HFFc6 (cell line): ENCODE results near the gene SCOC. TPM values are rescaled to one million over a fixed set of nuclear protein-coding genes. Genes with fewer than 3 reads are reported as not detected.

ENCODE experiments used
- DNase-seq: peaks from one replicate; pipeline ENCODE4 v3.0.0-alpha.2; 2018
- H3K27ac Mint-ChIP-seq: 2 replicates; pipeline ENCODE4 v1.8.0; 2020; ENCODE audit warnings: mild to moderate bottlenecking, mixed read lengths
- H3K27me3 Mint-ChIP-seq: 2 replicates; pipeline ENCODE4 v1.8.0; 2021; ENCODE audit warnings: mild to moderate bottlenecking, moderate library complexity, mixed read lengths; ENCODE audit not compliant: insufficient read depth
- H3K36me3 Mint-ChIP-seq: 2 replicates; pipeline ENCODE4 v1.8.0; 2021; ENCODE audit warnings: low read depth, mixed read lengths
- H3K4me1 Mint-ChIP-seq: 2 replicates; pipeline ENCODE4 v1.8.0; 2020; ENCODE audit warnings: low read depth, mixed read lengths
- H3K4me3 Mint-ChIP-seq: 2 replicates; pipeline ENCODE4 v1.8.0; 2020; ENCODE audit warnings: mild to moderate bottlenecking, moderate library complexity, mixed read lengths
- H3K9me3 Mint-ChIP-seq: 2 replicates; pipeline ENCODE4 v1.8.0; 2020; ENCODE audit warnings: mild to moderate bottlenecking, mixed read lengths
- CTCF ChIP-seq: fragments of 200-600 bp; sonication (generic); IDR thresholded peaks from 2 replicates; pipeline ENCODE4 v1.5.0; 2021; ENCODE audit warnings: antibody characterized with exemption, mild to moderate bottlenecking
- total RNA-seq, 6 experiments: library from RNA; stranded (reverse); fragmentation: NEBNext Ultra II Directional; extraction: Animal tissue kit (Norgen Biotek cat#: 25700); gene quantifications; 2 replicates in 1 of 6; 3 replicates in 5 of 6; pipeline ENCODE4 v1.2.3, GENCODE V29; 2021

SCOC gene
- total RNA-seq, 6 experiments from 2014 or later: 57.9 to 73.6 (median 68.3) TPM

DNA sequence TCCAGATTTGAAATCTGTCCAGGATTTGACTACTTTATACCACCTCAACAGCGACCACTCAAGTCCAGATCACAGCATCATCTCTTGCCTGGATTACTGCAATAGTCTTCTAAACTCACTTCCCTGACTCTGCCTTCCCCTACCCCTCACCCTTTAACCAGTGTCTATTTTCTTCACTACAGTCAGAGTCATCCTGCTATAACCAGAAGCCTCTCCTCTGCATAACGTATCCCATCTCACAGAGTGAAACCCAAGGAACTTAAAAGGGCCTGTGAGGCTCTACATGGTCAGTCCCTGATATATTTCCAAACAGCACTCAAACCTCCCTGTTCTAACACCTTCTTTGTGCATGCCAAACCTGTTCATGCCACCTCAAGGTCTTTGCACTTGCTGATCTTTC is 40.7 kb upstream of the SCOC start:
- H3K4me3 Mint-ChIP-seq: no peak overlapping the region
- peaks cover 12% of the 10 kb centered on the region for H3K27me3 Mint-ChIP-seq
- TF ChIP-seq CTCF: no peak
- H3K4me1 Mint-ChIP-seq: no peaks in the 10 kb centered on the region; the same call in 1 of the 2 replicates
- H3K36me3 Mint-ChIP-seq: no peaks in the 10 kb centered on the region
- no peak for DNase-seq
- H3K9me3 Mint-ChIP-seq: no peaks in the 10 kb centered on the region
- no peak overlapping the region for H3K27ac Mint-ChIP-seq

GRCh38 chr4:140333523-140333922 is 39.9 kb upstream of the SCOC start:
- H3K4me1 Mint-ChIP-seq: no peaks in the 10 kb centered on the region; the same call in 1 of the 2 replicates

GRCh38 chr4:140335076-140335475 is 38.4 kb upstream of the SCOC start:
- no peak overlapping the region for H3K27ac Mint-ChIP-seq
- H3K4me3 Mint-ChIP-seq: no peak overlapping the region
- H3K4me1 Mint-ChIP-seq: no peaks in the 10 kb centered on the region; the same call in 1 of the 2 replicates
- H3K9me3 Mint-ChIP-seq: no peaks in the 10 kb centered on the region
- TF ChIP-seq CTCF: no peak
- peaks cover 7% of the 10 kb centered on the region for H3K27me3 Mint-ChIP-seq
- no peak for DNase-seq
- H3K36me3 Mint-ChIP-seq: no peaks in the 10 kb centered on the region

More at GRCh38 chr4:140333523-140333922, 39.9 kb upstream of the SCOC start:
- Mint-ChIP-seq H3K9me3 (no peaks in the 10 kb centered on the region), H3K4me3 (no peak overlapping the region), H3K36me3 (no peaks in the 10 kb centered on the region), H3K27ac (no peak overlapping the region), H3K27me3 (peaks cover 10% of the 10 kb centered on the region)
- no peak for TF ChIP-seq CTCF
- DNase-seq: no peak

DNA sequence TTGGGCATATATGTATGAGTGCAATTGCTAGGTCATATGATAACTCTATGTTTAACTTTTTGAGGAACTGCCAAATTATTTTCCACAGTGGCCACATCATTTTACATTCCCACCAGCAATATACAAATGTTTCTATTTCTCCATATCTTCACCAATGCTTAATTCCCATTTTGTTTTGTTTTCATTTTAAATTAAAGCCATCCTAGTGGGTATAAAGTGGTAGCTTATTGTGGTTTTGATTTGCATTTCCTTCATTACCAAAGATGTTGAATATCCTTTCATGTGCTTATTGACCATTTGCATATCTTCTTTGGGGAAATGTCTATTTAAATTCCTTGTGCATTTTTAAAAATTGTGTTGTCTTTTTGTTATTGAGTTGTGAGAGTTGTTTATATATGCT is 36.7 kb upstream of the SCOC start:
- Mint-ChIP-seq H3K4me1 (no peaks in the 10 kb centered on the region), H3K9me3 (no peaks in the 10 kb centered on the region), H3K27ac (no peak overlapping the region), H3K36me3 (no peaks in the 10 kb centered on the region), H3K27me3 (peaks cover 12% of the 10 kb centered on the region), H3K4me3 (no peak overlapping the region)
- DNase-seq: no peak
- no peak for TF ChIP-seq CTCF

- Mint-ChIP-seq H3K4me1 (no peaks in the 10 kb centered on the region), H3K27ac (no peak overlapping the region), H3K9me3 (no peaks in the 10 kb centered on the region), H3K27me3 (peaks cover 21% of the 10 kb centered on the region), H3K4me3 (no peak overlapping the region), H3K36me3 (no peaks in the 10 kb centered on the region)
- no peak for TF ChIP-seq CTCF
- no peak for DNase-seq
Observed at GRCh38 chr4:140342620-140343019, 30.8 kb upstream of the SCOC start.

DNA sequence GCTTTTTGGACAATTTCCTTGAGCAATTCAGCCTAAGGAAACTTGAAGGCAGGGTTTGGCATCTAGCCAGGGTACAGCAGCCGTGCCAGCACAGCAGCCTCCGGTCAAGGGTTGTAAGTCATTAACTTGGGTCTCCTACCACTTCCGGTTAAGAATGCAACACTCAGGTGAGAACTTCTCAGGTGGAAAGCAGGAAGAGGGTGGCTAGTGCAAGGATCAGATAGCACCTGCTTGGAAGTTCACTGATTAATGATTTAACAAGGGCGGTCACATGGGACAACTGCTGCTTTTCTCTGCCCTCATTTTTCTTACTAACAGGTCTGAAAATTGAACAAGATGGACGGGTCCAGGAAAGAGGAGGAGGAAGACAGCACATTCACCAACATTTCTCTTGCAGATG is 30.1 kb upstream of the SCOC start:
- peaks cover 20% of the 10 kb centered on the region for H3K27me3 Mint-ChIP-seq
- no peak overlapping the region; the same call in 1 of the 2 replicates for H3K4me3 Mint-ChIP-seq
- H3K27ac Mint-ChIP-seq: no peak overlapping the region
- no peaks in the 10 kb centered on the region for H3K9me3 Mint-ChIP-seq
- H3K4me1 Mint-ChIP-seq: no peaks in the 10 kb centered on the region
- no peak for DNase-seq
- no peak for TF ChIP-seq CTCF
- H3K36me3 Mint-ChIP-seq: no peaks in the 10 kb centered on the region
